ENCODE measurements around the gene C20orf204. TPM values are rescaled to one million over a fixed set of nuclear protein-coding genes. Genes with fewer than 3 reads are reported as not detected.

Gene C20orf204
- total RNA-seq, 1 donor from 2014 or later, result 0.98 TPM

DNA sequence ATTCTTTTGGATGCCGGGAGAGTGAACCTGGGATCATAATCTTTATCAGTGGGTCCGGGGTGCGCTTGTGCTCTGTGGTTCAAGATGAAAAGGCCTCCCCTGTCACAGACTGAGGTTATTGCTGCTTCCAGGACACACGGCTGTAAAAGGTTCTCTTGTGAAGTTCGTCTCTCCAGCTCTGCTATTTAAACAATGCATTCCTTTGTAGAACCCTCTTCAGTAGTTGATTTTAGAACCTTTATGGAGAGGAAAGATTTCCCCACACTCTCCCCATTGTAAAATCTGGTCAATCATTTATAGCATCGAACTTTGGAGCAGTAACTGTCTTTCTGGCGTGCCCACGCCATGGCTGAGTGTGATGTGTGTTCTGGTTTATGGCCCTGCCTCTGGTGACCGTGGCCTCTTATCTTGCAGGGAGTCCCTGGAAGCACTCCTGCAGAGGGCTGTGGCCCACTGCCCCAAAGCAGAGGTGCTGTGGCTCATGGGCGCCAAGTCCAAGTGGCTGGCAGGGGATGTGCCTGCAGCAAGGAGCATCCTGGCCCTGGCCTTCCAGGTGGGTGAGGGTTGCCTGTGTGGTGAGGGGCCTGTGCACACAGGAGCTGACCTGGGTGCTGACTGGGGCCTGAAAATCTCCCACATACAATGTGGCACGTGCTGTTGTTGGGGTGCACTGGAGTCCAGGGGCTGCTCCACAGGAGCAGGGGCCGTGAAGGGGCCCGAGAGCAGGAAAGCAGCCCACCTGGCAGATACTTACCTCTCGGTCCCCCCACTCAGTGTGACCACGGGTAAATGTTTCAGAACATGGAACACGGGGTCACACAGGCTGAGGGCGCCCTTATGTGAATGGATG, 11.6 kb upstream of the C20orf204 start:
- no peaks in the 10 kb centered on the region for H3K4me1 ChIP-seq
- no peak overlapping the region for H3K4me3 ChIP-seq
- no peaks in the 10 kb centered on the region for H3K9me3 ChIP-seq
- intact Hi-C loops (cut with DNase I), result no loop called here
- no peak for DNase-seq (ENCODE audit: extremely low spot score in 2 of 2)
- no peak overlapping the region for H3K27ac ChIP-seq
- peaks cover 0 to 86% of the 10 kb centered on the region in 2 donors for H3K36me3 ChIP-seq
- TF ChIP-seq, protein P1, sequence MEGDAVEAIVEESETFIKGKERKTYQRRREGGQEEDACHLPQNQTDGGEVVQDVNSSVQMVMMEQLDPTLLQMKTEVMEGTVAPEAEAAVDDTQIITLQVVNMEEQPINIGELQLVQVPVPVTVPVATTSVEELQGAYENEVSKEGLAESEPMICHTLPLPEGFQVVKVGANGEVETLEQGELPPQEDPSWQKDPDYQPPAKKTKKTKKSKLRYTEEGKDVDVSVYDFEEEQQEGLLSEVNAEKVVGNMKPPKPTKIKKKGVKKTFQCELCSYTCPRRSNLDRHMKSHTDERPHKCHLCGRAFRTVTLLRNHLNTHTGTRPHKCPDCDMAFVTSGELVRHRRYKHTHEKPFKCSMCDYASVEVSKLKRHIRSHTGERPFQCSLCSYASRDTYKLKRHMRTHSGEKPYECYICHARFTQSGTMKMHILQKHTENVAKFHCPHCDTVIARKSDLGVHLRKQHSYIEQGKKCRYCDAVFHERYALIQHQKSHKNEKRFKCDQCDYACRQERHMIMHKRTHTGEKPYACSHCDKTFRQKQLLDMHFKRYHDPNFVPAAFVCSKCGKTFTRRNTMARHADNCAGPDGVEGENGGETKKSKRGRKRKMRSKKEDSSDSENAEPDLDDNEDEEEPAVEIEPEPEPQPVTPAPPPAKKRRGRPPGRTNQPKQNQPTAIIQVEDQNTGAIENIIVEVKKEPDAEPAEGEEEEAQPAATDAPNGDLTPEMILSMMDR (IDR thresholded peaks at IDR 0.05), result no peak
- no peak for TF ChIP-seq POLR2AphosphoS5 (IDR thresholded peaks at IDR 0.05; ENCODE audit: insufficient read depth in 1 of 2, low read depth in 1 of 2)
- TF ChIP-seq POLR2A (IDR thresholded peaks at IDR 0.05), result no peak
- no peaks in the 10 kb centered on the region for H3K27me3 ChIP-seq

DNA sequence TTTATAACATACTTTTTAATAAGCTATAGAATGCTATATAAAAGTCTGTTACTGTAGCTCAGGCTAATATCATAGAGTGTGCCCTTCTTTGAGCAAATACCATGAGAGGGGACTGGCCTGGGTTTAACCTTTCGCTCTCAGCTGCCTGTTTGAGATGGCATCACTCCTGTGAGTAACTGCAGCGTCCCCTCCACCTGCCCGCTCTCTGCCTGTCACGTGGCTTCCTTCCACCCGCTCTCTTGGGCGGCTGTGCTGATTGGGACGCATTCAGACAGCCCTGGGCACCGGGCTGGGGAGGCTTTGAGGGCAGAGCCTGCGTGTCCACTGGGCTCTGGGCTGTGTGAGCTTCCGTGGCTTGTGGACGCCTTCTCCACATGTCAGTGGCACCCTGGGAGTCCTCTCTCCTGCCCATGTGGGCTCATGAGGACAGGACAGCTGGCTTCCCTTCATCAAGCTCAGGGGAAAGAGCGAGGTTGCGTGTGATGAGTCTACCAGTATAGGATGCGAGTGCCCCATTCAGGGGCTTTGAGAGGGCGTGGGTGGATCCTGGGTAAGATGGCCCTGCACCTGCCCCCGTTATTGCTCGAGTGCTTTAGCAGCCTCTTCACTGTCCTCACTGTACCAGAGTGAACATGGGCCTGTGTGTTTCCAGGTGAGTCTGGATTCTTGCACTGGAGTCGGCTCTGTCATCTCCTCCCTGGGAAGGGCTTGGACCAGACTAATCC, 10.7 kb upstream of the C20orf204 start:
- intact Hi-C loops (cut with DNase I), result no loop called here
- Histone ChIP-seq H3K4me1 (no peaks in the 10 kb centered on the region), H3K27ac (no peak overlapping the region), H3K36me3 (peaks cover 0 to 86% of the 10 kb centered on the region in 2 donors), H3K4me3 (no peak overlapping the region), H3K9me3 (no peaks in the 10 kb centered on the region), H3K27me3 (no peaks in the 10 kb centered on the region)
- DNase-seq (ENCODE audit: extremely low spot score in 2 of 2), result no peak
- no peak for TF ChIP-seq POLR2AphosphoS5 (IDR thresholded peaks at IDR 0.05; ENCODE audit: insufficient read depth in 1 of 2, low read depth in 1 of 2)
- TF ChIP-seq, protein P1 (IDR thresholded peaks at IDR 0.05), result no peak

DNA sequence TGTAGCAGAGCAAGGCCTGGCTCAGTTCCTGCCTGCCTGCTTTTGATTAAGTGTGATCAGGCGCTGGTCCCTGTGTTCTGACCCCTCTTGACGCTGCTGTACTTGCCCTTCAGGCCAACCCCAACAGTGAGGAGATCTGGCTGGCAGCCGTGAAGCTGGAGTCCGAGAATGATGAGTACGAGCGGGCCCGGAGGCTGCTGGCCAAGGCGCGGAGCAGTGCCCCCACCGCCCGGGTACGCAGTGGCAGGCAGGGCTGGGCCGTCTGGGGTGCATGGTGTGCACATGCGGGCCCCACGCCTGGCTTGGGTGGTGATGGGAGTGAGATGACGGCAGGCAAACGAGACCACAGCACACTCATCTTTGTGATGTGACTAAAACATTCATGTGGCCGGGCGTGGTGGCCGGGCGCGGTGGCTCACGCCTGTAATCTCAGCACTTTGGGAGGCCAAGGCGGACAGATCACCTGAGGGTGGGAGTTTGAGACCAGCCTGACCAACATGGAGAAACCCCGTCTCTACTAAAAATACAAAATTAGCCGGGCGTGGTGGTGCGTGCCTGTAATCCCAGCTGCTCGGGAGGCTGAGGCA, 10.1 kb upstream of the C20orf204 start:
- no peak for TF ChIP-seq POLR2A (IDR thresholded peaks at IDR 0.05)
- TF ChIP-seq, protein P1 (IDR thresholded peaks at IDR 0.05), result no peak
- no peak for TF ChIP-seq POLR2AphosphoS5 (IDR thresholded peaks at IDR 0.05; ENCODE audit: insufficient read depth in 1 of 2, low read depth in 1 of 2)
- DNase-seq (ENCODE audit: extremely low spot score in 2 of 2), result no peak
- Histone ChIP-seq H3K27ac (no peak overlapping the region), H3K9me3 (no peaks in the 10 kb centered on the region), H3K36me3 (peaks cover 0 to 91% of the 10 kb centered on the region in 2 donors), H3K27me3 (no peaks in the 10 kb centered on the region), H3K4me3 (no peak overlapping the region), H3K4me1 (no peaks in the 10 kb centered on the region)
- intact Hi-C loops (cut with DNase I), result no loop called here

DNA sequence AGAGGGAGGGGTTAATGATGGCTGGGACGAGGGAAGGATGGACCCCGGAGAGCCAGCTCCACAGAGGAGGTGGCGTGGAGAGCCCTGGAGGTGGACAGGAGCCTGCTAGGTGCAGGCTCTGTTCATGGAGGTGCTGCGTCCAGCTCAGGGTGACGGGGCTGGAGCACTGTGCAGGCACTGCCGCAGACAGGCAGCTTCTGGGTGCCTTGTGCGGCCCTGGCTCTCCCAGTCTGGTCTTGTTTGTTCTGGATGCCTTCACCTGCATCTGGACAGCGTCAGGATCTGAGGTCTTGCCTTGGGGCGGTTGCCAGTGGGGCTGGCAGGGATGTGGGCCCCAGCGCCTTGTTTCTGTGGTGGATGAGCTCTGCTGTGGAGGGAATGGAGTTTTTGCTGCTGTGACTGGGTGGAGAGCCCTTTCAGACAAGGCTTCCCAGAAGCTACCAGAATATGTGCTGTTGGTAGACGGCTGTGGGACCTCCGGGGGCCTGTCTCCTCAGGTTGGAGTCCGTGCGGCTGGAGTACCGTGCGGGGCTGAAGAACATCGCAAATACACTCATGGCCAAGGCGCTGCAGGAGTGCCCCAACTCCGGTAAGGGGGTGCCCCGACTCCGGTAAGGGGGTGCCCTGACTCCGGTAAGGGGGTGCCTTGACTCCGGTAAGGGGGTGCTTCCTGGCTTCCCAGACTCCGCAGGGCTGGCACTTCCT, 7.8 kb upstream of the C20orf204 start:
- Histone ChIP-seq H3K27me3 (no peaks in the 10 kb centered on the region), H3K4me1 (no peaks in the 10 kb centered on the region), H3K27ac (no peak overlapping the region), H3K9me3 (no peaks in the 10 kb centered on the region), H3K36me3 (peaks cover 0 to 94% of the 10 kb centered on the region in 2 donors), H3K4me3 (no peak overlapping the region)
- intact Hi-C loops (cut with DNase I), result no loop called here
- TF ChIP-seq POLR2A (IDR thresholded peaks at IDR 0.05) (no peak), POLR2AphosphoS5 (IDR thresholded peaks at IDR 0.05; ENCODE audit: insufficient read depth in 1 of 2, low read depth in 1 of 2) (no peak)
- TF ChIP-seq, protein P1 (IDR thresholded peaks at IDR 0.05), result no peak
- no peak for DNase-seq (ENCODE audit: extremely low spot score in 2 of 2)

All from vagina (tissue), 2 donors.